Subcutaneous adipose tissue (tissue), 4 donors: ENCODE results near the gene CDH12. TPM values are rescaled to one million over a fixed set of nuclear protein-coding genes. Genes with fewer than 3 reads are reported as not detected.

Experiments used
- total RNA-seq, 4 donors: library from RNA; depleted of rRNA; stranded (reverse); fragments of >200 nt; gene quantifications; one replicate each; pipeline ENCODE4 v1.1.0, GENCODE V29; 2016
- TF ChIP-seq, protein P1 (sequence below): fragments of 450-650 bp; IDR thresholded peaks from one replicate; pipeline ENCODE4 v1.5.1; 2016; ENCODE audit warnings: low read depth, mild to moderate bottlenecking, control low read depth, antibody characterized with exemption, moderate library complexity

Gene CDH12
- total RNA-seq, 4 donors from 2014 or later: 0.17 to 0.44 TPM; not detected in 2

DNA sequence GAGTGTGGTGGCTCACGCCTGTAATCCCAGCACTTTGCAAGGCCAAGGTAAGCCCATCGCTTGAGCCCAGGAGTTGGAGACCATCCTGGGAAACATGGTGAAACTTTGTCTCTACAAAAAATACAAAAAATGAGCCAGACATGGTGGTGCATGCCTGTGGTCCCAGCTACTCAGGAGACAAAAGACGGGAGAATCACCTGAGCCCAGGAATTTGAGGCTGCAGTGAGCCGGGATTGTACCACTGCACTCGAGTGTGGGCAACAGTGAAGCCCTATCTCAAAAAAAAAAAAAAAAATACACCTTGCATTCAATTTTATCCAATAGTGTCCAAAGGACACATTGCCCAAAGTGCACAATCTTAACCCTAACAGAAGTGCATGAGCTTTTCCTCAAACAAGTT lies 372.8 kb downstream of the CDH12 start:
- TF ChIP-seq, protein P1, sequence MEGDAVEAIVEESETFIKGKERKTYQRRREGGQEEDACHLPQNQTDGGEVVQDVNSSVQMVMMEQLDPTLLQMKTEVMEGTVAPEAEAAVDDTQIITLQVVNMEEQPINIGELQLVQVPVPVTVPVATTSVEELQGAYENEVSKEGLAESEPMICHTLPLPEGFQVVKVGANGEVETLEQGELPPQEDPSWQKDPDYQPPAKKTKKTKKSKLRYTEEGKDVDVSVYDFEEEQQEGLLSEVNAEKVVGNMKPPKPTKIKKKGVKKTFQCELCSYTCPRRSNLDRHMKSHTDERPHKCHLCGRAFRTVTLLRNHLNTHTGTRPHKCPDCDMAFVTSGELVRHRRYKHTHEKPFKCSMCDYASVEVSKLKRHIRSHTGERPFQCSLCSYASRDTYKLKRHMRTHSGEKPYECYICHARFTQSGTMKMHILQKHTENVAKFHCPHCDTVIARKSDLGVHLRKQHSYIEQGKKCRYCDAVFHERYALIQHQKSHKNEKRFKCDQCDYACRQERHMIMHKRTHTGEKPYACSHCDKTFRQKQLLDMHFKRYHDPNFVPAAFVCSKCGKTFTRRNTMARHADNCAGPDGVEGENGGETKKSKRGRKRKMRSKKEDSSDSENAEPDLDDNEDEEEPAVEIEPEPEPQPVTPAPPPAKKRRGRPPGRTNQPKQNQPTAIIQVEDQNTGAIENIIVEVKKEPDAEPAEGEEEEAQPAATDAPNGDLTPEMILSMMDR: no peak

DNA sequence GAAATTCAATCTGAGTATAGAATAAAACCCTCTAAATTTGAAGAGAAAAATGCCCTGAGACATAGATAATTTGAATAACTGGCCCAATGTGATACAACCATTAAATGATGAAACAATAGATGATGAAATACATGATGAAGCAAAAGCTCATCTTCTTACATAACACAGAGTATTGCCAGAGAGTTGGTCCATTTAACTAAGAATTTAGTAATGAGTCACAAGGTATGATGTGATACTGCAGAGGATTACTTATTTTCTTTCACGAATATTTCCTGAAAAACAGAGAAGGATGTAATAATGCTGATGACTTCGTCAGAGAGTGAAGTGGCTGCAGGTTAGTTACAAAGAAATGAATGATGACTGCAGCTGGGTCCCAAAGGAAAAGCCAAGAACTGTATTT lies 379.3 kb downstream of the CDH12 start:
- TF ChIP-seq, protein P1: no peak

DNA sequence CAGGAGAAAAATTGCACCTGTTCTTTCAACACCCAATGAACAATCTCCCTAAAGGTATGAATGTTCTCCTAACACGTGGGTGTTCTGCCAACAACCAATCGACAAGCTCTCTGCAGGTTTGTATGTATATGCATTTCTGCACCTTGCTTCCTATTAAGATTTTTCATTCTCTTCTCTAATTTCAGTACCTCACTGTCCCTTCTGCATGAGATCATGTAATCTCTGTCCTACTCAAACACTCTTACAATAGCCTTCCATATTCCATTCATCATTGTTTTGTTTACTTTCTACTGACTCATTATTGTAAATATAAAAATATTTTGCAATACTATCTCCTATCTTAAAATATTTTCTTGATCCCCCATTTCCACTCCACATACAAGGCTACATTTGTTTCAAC lies 382.0 kb downstream of the CDH12 start:
- TF ChIP-seq, protein P1: no peak

DNA sequence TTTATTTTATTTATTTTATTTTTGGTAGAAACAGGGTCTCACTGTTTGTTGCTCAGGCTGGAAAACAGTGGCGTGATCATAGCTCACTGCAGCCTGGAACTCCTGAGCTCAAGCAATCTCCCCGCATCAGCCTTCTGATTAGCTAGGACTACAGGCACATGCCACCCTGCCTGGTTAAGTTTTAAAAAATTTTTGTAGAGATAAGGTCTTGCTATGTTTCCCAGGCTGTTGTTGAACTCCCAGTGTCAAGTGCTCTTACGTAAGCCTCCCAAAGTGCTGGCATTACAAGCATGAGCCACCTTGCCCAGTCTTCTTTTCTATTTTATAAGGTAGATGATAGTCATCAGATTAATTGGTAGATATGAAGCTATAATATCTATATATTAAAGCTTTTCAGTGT lies 382.7 kb downstream of the CDH12 start:
- TF ChIP-seq, protein P1: no peak

DNA sequence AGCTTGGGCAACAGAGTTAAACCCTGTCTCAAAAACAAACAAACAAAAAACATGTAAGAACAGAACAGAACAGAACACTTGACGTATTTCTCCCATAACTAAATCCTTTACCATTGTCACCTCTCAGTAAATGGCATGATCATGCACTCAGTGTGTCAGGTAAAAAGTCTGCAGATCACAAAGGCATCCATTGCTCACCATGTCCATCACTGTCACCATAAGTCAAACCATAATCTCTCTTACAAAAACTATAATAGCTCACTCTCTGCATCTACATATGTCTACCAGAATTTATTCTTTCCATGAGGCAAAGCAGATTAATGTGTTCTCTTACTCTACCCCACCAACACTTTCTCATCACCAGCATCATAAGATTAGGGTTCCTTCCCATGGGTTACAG lies 387.5 kb downstream of the CDH12 start:
- TF ChIP-seq, protein P1: no peak

DNA sequence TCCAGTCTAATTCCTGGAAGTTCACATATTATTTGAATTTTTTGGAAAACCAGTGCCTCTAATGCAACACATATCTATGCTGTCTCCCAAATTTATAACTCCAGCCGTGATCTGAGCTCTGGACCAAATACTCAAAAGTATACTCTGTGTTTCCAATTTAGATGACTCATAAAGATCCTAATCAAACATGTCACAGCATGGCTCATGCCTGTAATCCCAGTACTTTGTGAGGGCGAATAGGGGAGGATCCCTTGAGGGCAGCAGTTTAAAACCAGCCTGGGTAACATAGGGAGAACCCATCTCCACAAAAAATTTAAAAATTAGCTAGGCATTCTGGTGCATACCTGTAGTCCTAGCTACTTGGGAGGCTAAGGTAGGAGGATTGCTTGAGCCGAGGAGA lies 388.0 kb downstream of the CDH12 start:
- TF ChIP-seq, protein P1: no peak

DNA sequence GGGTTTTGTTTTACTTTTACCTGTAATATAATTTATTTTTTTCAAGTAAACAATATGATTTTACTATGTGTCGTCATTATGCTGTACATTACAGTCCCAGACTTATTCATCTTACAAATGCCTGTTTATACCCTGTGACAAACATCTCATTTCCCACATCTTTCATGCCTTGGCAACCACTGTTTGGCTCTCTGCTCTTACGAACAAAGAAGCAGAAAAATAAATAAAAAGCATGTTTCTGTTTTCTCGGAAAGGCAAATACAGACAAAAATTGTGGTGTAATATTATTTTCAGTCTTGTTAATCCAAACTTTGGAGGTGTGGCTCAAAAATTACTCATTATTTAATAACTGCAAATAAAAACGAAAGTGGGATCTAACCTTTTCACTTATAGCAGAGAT lies 393.0 kb downstream of the CDH12 start:
- TF ChIP-seq, protein P1: no peak
